NB4 (cell line): ENCODE data around the gene MEF2C.

ENCODE experiments used
- DNase-seq: peaks from one replicate; pipeline ENCODE4 v3.0.0; 2010; ENCODE audit warnings: low read depth
- H3K4me3 ChIP-seq: one replicate; pipeline ENCODE4 v1.5.1; 2011; ENCODE audit warnings: mild to moderate bottlenecking, low read depth, low read length, moderate library complexity
- MYC ChIP-seq: IDR thresholded peaks from 2 replicates; pipeline ENCODE4 v1.6.1; 2011; ENCODE audit warnings: low read depth, low read length
- POLR2A ChIP-seq: IDR thresholded peaks from 2 replicates; pipeline ENCODE4 v1.6.1; 2011; ENCODE audit warnings: mild to moderate bottlenecking; ENCODE audit not compliant: insufficient read length; ENCODE audit errors: extremely low read depth
- TF ChIP-seq, protein P1 (sequence below): IDR thresholded peaks from one replicate; pipeline ENCODE4 v1.5.1; 2012; ENCODE audit warnings: low read depth, low read length
- TF ChIP-seq, protein P2 (sequence below): IDR thresholded peaks from 2 replicates; pipeline ENCODE4 v1.6.1; 2011; ENCODE audit warnings: low read depth, low read length

MEF2C gene

DNA sequence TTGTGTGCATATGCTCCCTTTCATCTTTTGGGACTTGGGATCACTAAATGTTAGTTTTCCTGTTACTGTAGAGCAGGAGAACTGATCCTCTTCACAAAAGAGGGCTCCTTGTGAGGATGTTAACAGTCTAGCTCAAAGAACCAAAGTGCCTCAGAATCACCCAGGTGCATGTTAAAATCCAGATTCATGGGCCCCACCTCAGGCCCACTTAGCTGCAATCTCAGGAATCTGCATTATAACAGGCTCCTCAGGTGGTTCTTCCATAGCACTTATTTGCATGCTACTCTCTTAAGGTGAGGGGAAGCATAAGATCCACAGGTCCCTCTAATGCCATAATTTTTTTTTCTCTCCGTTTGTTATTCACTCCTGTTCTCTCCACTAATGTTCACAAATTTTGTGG is 14.8 kb upstream of the MEF2C start:
- DNase-seq: no peak
- H3K4me3 ChIP-seq: no peak overlapping the region
- TF ChIP-seq MYC: no peak
- no peak for TF ChIP-seq POLR2A
- TF ChIP-seq, protein P1, sequence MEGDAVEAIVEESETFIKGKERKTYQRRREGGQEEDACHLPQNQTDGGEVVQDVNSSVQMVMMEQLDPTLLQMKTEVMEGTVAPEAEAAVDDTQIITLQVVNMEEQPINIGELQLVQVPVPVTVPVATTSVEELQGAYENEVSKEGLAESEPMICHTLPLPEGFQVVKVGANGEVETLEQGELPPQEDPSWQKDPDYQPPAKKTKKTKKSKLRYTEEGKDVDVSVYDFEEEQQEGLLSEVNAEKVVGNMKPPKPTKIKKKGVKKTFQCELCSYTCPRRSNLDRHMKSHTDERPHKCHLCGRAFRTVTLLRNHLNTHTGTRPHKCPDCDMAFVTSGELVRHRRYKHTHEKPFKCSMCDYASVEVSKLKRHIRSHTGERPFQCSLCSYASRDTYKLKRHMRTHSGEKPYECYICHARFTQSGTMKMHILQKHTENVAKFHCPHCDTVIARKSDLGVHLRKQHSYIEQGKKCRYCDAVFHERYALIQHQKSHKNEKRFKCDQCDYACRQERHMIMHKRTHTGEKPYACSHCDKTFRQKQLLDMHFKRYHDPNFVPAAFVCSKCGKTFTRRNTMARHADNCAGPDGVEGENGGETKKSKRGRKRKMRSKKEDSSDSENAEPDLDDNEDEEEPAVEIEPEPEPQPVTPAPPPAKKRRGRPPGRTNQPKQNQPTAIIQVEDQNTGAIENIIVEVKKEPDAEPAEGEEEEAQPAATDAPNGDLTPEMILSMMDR: no peak
- TF ChIP-seq, protein P2, sequence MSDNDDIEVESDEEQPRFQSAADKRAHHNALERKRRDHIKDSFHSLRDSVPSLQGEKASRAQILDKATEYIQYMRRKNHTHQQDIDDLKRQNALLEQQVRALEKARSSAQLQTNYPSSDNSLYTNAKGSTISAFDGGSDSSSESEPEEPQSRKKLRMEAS: no peak

DNA sequence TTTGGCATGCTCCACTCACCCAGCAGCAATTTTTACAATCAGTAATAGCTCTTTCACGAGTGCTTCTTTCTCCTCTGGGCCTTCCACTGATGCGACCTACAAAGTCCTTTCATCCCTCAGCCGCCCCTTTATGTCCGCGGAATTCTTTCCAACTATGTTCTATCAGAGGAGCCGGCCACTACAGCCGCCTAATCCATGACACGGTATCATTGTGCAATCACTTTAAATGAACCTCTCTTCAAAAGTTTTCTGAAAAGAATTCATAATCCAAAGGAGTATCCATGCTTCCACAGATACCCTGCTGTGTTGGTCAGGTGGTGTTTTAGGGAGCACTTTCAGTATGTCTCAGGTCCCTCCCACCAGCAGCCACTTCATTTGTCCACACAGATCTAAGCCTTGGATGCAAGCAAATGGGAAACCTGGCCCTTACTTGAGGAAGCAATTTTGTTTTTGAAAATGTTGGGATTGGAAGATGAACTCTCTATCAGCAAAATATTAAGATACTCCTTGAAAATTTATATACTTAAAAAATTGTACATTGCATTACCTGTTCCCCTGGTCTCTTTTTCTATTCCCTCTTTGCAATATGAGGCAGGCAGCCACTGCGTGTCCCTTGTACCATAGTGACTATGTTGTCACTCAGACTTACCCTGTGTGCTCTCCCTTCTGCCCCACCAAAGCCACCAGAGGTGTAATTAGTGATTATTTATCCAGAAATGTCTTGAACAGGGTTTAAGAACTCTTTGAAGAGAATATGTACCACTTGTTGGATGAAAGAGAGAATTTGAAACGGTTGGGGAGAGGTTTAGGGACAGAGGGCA is 12.9 kb upstream of the MEF2C start:
- TF ChIP-seq, protein P2: no peak
- TF ChIP-seq MYC (no peak), POLR2A (no peak)
- TF ChIP-seq, protein P1: no peak

DNA sequence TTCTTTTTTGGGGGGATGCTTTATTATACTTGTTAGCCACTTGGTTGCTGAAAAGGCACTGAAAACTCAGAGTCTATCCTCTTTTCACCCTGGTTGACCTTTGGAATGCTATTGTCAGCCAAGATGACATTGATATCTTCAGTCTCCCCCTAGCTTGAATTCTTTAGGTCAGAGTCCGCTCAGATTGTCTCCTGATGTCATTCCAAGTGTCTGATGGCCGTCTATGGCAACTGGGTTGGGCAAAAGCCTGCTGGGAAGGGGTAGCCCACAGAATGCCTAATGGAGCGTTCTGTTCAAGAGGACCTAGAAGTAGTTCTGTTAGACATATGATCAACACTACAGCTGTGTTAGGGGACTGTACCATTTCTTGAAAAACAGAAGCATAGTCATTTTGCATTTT is 9.7 kb upstream of the MEF2C start:
- no peak overlapping the region for H3K4me3 ChIP-seq
- TF ChIP-seq, protein P1: no peak
- TF ChIP-seq, protein P2: no peak
- TF ChIP-seq MYC (no peak), POLR2A (no peak)
- DNase-seq: no peak

More for the DNA sequence above, 12.9 kb upstream of the MEF2C start:
- no peak for DNase-seq
- H3K4me3 ChIP-seq: no peak overlapping the region

DNA sequence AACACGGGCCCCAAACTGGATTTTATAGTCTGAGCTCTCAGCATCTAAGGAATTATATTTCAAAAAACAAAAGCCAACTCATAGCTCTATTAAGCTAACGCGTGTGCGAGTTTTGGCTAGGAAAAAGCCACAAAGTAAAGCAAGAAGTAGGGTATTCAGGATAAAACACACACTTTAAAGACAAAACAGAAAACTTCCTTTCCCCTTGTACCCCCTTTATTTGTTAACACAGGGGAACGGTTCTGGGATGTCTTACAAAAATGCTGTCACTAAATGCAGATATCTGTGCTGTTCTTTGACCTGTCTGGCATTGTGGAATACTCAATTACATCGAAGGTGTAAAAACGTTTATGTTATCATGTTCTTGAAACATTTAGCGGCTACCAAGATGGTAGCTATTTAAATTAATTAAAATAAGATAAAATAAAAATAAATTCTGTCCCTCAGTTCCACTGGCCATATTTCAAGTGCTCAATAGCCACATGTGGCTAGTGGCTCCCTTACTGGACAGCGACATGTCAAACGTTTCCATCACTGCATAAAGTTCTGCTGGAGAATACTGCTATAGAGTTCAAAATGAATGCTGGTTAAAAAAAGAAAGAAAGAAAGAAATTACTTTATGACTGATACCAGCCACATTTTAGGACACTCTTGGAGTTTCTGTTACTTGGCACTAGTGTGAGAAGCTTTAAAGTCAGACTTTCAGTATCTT is 7.2 kb upstream of the MEF2C start:
- DNase-seq: no peak
- TF ChIP-seq, protein P1: no peak
- TF ChIP-seq, protein P2: no peak
- H3K4me3 ChIP-seq: no peak overlapping the region

DNA sequence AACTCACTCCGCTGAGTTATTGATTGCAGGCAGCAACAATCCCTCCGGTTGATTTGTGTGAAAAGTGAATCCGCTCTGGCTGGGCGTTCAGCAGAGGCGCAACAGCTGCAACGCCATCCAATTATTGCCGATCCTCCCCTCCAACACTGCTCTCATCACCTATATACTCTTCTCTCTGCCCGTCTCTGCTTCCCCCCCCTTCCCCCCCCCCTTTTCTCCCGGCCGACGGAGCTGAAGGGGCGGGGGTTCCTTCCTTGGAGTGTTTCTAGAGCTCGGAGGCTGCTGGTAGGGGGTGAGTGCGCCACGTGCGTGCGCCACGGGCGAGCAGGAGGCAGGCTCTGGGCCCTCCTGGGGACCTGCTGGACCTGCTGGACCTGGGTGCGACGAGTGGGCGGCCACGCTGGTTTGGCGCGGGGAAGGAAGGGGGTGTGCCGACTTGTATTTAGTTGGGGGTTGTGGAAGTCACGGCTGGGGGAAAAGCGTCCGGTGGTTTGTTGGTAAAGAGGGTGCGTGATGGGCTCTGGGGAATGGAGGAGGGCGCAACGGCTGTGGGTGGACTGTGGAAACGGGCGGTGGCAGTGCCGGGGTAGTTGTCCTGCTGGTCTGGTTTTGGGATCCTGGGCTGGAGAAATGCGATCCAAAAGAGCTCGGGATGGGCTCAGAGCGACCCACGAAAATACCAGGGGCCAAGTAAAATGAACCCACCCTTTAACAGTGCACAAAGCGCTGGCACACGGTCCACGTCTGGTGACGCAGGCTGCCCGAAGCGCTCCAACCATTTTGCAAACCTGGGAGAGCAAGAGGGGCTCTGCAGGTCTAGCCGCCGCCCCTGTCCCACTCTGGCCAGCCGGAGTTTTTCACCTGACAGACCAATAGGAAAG is 6.4 kb upstream of the MEF2C start:
- TF ChIP-seq, protein P1: no peak
- H3K4me3 ChIP-seq: no peak overlapping the region
- DNase-seq: no peak
